NCI-H2227 (cell line): ENCODE results near the gene GAS5.

Experiments
- DNase-seq: peaks from one replicate; lab custom pipeline; 2025; ENCODE audit not compliant: unreplicated experiment; lab: John Stamatoyannopoulos, UW

The GAS5 gene

DNA sequence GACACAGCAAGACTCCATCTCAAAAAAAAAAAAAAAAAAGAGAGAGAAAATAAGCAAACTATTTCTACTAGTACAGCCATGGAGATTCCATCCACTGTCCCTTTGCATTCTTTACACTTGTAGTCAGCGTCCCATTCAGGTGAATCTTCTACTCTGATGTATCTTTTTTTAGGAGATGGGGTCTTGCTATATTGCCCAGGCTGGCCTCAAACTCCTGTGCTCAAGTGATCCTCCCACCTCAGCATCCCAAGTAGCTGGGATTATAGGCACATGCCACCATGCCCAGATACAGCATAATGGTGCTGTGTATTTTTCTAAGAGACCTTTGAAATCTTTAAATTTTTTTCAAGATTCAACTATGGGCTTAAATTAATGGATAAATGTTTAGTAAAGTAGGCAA, 35.0 kb downstream of the GAS5 start:
- no peak for DNase-seq

DNA sequence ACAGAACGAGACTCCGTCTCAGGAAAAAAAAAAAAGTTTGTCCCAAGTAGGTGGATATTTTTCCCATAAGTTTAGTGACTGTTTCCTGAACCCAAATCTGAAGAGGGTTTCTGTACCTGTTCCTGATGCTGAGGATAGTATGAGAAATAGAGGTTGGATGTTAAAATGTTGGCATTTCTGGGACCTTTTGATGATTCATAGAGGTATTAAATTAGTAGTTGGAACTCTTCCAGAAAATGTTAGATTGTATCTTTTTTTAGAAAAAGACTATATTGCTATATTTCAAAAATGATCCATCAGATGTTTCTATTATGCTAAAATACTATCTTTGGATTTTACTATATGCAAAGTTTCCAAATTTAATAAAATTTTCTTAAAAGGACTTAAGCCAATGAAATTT, 40.2 kb downstream of the GAS5 start:
- no peak for DNase-seq

DNA sequence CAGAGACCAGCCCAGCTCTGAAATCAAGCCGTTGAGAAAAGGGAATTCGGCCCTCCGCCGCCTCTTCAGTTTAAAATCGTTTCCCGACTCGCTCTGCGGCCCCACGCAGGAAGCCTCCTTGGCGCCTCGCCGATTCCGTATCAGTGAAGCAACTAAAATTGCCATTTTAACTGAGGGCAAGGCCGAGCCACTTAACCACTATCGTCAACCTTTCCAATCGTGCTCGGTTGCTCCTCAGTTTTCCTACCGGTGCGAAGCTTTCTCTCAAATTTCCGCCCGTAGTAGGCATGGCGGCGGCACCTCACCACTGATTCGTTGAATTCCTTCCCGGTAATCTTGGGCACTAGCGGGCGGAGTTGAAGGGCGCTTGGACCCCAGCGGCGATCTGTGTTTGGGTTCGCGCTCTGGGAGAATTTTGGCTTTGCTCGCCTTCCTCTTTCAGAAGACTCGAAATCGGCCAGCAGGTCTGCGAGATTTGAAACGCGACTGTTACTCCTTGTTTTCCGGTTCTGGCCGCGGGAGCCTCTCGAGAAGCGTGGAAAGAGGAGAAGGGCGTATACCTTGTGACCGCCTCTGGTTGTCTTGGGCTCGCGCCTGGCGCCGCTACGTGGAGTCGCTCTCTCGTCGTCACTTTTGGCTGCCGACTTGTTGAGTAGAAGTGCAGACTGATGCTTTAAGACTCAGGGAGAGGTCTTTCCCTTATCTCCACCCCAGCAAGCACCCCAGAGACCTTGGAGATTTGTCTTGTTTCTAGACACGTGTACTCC, 43.3 kb downstream of the GAS5 start, which contains the start of the genes CENPL and DARS2:
Gene CENPL (minus strand): TSS at position 569 of the 767 bp plus-strand sequence. CDS start 13,584 bp downstream, outside the sequence.
Gene DARS2 (plus strand): TSS at position 359 of the 767 bp plus-strand sequence. CDS start 557 bp downstream, outside the sequence.
- DNase-seq = peak; percentile 98

DNA sequence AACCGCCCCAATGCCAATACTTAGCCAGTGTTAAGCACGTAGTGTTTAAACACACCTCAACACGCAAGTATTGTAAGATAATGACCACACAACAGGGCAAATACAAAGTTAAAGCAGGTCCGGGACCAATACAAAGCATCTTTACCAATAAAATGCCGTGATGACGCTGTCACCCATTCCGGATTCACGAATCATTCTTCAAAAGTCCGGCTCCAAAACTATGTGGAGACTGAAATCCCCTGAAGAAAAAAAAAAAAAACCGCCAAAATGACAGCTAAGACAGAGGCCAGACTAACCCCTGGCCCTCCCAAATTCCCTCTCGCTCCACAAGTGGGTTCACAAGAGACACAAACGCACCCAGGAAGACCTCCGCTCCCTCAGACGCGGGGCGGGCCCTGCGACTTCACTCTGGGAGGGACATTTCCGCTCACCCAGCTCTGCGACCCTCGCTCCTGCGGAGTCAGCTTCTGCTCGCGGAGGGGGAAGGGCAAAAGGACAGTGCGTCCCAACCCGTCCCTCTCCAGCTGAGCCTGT, 43.9 kb downstream of the GAS5 start:
- DNase-seq = no peak

DNA sequence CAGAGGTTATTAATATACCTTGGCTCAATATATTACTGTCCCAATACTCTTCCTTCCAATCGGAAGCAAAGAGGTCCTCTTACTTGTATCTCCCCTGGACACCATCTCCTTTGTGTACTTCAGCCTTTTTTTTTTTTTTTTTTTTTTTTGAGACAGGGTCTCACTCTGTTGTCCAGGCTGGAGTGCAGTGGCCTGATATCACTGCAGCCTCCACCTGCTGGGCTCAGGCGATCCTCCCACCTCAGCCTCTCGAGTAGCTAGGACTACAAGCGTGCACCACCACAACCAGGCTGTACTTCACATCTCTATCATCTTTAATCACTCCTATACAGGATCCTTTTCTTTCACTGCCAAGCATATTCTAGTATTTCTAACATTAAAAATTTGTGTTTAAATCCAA, 46.1 kb downstream of the GAS5 start:
- no peak for DNase-seq

DNA sequence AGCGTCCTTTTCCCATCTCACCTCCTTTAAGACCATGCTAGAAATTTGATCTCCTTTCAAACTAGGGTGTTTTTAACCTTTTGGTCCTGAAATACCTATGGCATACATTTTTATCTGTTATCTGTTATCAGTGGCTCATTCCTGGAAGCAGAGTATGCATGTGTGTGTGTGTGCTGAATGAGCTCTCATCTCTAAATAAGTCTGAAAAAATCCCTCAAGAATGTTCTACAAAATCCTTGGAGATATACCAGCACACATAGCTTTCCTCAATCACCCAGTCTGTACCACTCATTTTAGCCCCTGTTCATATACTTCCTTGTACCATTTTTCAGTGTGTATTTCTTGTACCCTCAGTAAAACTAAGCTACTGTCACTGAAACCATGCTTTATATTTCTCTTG, 49.3 kb downstream of the GAS5 start:
- DNase-seq = no peak
